T-helper 22 cell (primary cell): Measurements from ENCODE around the gene SCRN1.

Source experiments
- DNase-seq: peaks from one replicate; pipeline ENCODE4 v3.0.0-alpha.2; 2020; ENCODE audit warnings: low read depth

The SCRN1 gene

DNA sequence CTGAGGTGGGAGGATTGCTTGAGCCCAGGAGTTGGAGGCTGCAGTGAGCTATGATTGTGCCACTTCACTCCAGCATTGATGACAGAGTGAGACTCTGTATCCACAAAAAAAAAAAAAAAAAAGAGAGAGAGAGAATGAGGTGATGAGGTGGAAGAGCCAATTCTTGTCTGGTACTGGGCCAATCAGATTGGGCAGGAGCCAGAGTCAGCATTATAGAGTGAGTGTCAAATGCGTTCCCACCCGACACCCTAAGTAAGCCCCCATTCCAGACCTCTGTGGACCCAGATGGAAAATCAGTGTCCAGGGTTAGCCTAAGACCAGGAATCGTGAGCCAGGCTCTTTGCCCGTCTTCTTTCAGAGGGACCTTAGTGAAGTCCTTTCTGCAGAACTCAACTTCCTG, 99.3 kb downstream of the SCRN1 start:
- no peak for DNase-seq

DNA sequence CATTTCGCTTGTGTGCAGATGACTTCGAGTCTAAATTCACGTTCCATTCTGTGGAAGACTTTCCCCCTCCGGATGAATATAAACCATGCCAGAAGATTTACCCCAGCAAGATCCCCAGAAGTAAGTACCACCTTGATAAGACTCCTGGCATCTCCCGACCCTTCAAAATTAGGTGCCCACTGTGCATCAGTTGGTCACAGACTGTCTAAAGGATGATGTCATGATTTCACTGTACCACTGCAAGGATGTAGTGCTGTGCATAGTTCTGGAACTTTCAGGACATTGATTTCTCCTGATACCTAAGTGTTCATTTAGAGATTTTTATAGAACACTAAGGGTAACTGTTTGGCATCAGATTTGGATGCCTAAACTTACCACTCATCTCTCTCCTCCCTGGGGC, 100.3 kb downstream of the SCRN1 start:
- no peak for DNase-seq

DNA sequence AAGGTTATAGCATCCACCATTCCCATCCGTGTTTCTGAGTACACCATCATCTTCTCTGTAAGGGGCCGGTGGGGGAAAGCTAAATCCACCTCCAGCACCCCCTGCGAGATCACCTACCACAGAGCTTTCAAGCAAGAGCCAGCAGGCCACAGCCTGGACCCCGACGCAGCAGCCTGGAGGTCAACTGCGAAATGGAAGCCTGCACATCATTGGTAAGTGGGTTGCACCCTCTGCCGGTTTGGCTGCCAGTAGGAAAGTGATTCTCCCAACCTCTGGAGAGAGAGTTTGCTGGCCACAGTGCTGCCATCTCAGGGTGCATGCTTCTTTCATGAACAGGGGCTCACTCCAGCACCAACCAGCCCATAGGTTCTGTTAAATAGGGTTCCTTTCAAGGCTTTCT, 101.6 kb downstream of the SCRN1 start:
- DNase-seq, result no peak

DNA sequence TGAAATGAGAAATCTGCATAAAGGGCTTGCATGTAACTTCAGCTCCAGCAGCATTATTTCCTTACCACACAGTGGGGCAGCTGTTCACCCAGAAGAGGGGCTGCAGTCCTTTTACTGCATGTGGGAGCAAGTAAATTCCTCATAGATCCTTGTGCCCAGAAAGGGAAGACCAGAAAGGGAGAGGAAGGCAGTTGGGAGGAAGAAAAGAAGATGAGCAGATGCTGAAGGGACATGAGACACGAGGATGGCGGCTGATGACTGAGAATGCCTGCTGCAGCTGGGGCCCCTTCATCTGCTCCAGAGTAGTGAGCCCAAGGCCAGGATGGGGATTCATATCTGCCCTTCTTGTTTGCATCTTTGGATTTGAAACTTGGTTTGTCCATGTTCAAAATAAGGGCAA, 102.8 kb downstream of the SCRN1 start:
- DNase-seq, result no peak

DNA sequence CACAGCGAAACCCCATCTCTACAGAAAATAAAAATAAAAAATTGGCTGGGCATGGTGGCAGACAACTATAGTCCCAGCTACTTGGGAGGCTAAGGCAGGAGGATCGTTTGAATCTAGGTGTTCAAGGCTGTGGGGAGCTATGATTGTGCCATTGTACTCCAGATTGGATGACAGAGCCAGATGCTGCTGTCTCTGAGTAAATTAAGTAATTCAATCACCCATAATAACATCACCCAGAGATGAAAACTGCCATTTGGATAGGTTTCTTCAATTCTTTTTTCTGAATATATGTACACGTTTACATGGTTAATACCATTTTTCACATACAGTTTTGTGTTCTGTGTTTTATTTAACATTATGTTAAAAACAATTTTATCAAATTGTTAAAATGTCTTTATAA, 104.0 kb downstream of the SCRN1 start:
- no peak for DNase-seq

DNA sequence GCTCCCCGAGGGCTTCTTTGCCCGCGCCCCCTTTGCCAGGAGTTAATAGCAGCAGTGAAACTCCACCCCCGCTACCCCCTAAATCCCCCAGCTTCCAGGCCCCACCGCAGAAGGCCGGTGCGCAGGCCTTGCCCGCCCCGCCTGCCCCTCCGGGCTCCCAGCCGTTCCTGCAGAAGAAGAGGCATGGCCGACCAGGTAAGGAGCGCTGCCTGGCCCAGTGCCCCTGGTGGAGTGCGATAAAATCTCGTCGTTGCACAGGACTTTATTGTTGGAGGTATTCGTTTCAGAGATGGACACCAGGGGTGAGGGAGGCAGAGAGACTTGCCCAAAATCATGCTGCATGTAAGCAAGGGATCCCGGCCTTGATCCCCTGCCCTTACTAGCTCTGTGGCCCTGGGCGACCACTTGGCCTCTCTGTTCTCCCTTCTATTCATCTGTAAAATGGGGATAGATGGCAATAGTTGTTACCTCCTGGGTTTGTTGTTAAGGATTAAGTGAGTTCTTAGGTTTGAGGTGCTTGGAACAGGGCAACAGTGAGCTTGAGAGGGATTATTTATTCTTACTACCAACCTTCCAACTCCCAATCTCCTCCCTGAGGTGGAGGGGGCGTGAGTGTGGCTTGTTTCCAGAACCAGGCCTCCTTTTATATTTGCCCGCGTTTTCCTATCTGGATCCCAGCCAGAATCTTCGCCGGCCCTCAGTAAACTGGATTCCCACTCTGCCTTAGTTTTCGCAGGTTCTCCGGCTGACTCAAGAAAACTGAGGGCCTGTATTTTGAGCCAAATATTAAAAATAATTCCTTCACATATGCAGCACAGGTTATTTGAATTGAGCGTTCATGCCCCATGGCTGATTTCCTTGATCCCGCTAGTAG, 105.0 kb downstream of the SCRN1 start:
- DNase-seq, result no peak

DNA sequence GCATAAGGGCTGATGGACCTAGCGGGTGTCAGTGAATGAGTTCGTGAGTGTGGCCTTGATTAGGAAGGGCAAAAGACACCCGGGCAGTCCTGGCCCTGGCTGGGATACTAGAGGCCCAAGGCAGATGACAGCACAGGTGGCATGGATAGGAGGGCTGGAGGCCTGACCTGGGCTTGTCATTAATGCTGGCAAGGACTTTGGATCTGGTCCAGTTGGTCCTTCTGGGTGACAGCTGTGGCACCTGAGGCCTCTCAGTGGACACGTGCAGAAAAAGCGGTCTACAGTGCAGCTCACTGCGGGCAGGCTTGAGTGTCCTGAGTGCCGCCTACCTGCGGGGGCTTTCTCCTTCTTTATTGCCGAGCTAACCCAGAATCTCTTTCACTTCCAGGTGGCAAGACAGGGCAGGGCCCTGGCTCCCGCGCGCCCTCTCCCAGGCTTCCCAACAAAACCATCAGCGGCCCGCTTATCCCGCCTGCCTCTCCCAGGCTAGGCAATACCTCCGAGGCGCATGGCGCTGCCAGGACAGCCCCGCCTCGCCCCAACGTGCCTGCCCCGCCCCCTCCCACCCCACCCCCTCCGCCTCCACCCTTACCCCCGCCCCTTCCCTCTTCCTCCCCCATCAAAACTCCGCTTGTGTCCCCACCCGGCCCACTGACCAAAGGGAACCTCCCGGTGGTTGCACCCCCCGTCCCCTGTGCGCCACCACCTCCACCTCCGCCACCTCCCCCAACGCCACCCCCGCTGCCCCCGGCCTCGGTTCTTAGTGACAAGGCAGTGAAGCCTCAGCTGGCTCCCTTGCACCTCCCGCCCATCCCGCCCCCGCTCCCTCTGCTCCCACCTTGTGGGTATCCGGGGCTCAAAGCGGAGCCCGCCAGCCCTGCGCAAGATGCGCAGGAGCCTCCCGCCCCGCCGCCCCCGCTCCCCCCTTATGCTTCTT, 105.9 kb downstream of the SCRN1 start:
- DNase-seq, result no peak

DNA sequence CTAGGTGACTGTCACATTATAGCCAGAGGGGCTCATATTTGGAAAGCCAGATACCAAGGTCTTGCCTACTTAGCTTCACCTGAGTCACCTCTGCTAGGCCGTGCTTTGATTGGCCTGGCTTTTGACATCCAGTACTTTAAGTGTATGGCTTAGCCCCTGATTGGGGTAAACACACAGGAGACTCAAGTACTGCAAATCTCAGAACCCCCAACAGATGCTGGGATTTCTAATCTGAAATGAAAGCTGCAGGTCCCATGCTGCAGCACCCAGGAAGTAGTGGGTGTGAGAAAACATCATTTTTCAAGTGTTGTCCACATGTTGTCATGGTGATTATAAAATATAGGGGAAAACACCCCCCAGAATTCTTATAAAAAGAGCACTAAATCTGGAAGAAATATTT, 107.1 kb downstream of the SCRN1 start:
- no peak for DNase-seq

DNA sequence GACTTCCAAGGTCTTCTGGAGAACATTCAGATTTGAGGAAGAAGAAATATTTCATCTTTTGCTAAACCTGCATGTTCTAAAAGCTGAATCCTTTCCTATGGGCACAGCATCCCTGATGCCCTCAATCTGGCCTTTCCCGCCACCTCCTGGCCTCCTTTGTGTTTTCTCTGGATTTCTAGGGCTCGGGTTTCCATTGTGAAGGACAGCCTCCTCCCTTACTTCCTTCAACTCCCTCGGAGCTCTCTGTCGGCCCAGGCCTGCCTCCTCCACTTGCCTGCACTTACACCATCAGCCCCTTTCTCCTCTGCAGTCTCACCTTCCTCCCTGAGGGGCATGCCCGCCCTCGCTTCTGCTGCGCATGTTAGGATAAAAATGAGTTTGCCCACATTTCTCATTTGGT, 107.9 kb downstream of the SCRN1 start:
- DNase-seq, result no peak

DNA sequence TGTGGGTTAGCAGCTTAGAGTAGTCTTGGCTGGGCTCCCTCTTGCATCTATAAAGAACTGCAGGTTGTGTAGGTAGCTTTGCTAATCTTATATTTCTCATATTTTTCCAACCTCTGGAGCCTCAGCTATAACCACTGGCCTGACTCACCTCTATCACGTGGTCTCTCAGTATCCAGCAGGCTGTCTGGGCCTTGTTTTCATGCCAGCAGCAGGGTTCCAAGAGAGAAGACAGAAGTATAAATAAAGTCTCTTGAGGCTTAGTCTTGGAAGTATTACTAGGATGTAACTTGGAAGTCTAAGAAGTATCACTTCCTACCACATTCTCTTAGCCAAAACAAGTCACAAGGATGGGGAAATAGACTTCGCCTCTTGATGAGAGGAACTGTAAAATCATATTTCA, 110.0 kb downstream of the SCRN1 start:
- DNase-seq, result no peak

DNA sequence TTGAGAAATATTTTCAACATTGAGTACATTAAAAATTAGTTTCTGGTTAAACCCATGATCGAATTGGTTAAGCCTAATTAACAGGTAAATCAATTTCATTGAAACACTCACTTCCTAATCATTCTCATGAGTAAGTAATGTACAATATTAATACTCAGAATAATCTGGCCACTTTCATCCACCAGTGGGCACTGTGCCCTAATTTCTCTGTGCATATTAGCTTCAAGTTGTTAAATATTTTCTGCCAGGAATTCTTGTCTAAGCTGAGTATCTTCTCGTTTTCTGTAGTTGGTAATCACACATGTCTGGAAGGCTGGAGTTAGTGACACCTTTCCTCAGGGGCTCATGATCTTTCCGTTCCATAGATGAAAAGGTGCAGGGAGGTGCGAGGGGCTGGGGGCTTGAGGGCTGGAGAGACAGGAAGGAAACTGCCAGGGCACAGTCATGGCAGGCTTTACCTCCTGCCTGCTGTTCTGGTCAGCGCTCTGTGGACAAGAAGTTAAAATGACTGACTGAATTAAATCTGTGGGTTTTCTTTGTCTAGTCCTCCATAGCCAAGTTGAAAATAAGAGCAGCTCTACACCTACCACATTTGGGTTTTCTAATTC, 111.4 kb downstream of the SCRN1 start:
- DNase-seq, result no peak

DNA sequence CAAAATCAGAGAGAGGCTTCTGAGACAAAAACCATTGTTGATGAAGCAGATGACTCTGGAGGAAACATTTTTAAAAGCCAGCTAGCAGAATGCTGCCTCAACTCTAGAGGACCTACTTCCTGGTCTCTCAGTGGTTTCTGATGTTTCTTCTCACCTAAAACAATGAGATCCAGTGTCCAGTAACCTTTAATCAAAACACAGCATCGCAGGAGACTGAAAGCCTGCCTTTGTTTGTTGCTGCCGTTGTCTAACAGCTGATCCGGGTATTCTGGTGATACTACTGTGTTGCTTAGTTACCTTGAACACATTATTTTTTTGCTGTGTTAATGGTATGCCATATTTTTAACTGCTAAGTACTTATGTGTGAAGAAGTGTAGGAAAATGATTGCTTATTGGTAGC, 112.4 kb downstream of the SCRN1 start:
- DNase-seq, result no peak

DNA sequence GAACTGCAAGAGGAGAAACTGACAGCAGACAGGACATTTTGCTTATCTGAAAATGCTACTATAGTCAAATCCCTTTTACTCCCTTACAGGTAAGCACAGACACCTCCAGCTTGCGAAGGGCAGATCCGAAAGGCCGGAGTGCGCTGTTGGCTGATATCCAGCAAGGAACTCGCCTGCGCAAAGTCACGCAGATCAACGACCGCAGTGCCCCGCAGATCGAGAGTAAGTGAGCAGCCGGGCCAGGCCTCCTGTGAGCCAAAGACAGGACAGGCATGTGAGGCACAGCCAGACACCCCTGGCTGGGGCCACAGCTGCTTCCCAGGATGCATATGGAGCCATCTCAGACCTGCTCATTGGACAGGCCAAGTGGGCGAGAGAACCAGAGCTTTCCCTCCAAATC, 113.9 kb downstream of the SCRN1 start:
- DNase-seq, result no peak

DNA sequence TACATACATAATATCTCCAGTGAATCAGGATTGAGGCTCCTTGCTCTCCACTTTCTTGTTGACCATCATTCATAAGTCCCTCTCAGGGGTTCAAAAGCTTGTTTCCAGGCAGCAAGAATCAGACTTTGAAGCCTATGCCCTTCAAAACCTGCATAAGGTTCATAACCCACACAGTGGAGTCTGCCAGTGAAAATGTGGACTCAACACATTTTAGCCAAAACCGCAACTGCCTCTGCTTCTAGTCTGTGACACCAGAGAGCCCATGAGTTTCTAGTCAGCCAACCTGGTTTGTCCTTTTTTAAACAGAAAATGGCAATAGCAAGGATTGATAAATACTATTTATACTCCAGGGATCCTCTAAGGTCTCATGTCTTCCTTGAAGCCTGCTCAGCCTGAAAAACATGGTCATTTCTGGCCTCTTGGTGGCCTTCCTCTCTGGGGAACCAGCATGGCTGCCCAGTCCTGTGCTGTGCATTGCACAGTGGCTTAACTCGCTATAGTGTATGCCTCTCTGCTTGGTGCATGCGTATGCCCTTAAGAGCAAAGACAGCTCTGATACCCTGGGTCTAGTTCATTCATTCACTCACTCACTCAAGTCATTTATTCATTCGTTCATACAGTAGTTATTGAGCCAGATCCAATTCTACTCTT, 115.8 kb downstream of the SCRN1 start:
- DNase-seq, result no peak

DNA sequence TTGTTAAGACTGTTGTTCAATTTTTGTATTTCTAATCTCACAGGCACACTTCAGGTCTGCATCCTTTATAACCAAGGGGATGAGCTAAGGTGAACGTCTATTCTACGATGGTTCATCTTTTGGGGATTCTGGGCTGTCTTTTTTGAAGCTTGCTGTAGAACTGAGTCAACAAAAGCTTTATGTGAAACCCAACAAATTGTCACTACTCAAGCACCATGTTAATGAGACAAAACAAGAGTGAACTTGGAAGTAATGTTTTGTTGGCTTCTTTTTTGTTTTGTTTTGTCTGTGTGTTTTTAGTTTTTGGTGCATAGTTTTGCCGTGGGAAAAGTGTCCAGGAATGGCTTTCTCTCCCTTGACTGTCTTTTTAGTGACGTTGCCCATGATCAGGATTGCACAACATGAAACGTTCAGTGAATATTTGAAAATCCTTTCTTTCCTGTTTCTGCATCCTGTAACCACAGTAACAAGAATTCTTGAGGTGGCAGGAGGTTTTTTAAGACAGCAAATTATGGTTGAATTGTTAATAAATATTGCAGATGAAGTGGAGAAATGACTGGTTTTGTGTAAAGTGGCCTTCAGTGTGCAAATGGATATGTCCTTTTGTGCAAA, 117.7 kb downstream of the SCRN1 start:
- DNase-seq, result no peak
